CD4-positive, alpha-beta T cell treated with Interleukin-17A for 1 hour (primary cell): ENCODE data around the gene WDR64.
"Not testable (repeated sequence)": the region's sequence is repeated elsewhere in the genome, so short reads cannot be mapped to it uniquely, and the experiment has no call there.

ENCODE experiments used
- DNase-seq: peaks from one replicate; pipeline ENCODE4 v3.0.0-alpha.2; 2020

The WDR64 gene

DNA sequence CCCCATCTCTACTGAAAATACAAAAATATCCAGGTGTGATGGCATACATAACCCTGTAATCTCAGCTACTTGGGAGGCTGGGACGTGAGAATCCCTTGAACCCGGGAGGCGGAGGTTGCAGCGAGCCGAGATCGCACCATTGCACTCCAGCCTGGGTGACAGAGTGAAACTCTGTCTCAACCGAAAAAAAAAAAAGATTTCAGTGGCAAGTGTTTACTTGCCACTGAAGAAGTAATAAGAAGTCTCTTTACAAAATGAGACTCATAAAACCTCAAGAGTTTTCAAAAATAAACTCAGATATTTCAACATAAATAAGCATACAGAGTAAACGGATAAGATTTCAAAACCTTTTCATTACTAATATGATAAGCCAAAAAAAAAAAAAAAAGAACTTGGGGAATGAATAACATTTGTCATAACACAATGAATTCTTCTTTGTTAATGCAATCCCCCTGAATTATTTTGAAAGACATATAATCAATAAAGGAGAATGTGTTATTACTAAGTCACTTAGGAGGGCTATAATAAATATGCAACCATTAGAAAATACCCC is 161.8 kb downstream of the WDR64 start:
- no peak for DNase-seq

DNA sequence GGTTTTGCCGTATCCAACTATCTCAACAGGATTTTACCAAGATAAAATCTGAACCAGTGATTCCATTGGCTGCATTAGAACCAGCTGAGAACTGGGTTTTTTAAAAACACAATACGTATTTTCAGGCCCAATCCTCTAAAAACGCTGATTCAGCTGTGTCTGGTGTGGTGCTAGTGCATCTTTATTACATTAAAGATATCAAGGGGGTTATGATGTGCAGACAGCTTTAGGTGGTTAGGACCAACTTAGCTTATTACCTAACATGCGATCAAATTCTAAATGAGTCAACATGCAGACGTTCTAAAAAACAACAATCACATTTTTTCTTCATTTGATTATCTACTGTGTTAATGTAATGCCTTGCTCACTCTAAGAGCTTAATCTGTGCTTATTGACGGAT is 163.9 kb downstream of the WDR64 start:
- DNase-seq = no peak

DNA sequence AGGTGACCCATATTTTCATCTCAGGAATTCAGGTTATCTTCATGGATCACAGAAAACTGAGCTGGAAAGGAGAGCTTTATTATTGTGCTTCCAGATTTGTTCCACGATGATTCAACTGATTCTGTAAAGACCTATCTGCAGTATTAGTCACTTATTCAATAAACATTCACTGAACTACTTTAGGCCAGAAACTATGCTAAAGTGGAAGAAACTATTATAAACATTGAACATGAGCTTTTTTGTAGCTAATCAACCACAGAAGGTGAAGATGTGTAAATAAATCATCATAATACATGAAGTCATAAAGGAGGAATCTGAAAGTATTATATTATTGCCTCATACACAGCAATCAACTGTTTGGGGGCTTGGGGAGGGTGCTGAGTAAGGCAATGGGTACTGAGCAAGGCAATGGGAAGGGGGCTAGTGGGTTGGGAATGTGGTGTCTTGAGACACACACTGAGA is 165.3 kb downstream of the WDR64 start:
- DNase-seq = no peak

DNA sequence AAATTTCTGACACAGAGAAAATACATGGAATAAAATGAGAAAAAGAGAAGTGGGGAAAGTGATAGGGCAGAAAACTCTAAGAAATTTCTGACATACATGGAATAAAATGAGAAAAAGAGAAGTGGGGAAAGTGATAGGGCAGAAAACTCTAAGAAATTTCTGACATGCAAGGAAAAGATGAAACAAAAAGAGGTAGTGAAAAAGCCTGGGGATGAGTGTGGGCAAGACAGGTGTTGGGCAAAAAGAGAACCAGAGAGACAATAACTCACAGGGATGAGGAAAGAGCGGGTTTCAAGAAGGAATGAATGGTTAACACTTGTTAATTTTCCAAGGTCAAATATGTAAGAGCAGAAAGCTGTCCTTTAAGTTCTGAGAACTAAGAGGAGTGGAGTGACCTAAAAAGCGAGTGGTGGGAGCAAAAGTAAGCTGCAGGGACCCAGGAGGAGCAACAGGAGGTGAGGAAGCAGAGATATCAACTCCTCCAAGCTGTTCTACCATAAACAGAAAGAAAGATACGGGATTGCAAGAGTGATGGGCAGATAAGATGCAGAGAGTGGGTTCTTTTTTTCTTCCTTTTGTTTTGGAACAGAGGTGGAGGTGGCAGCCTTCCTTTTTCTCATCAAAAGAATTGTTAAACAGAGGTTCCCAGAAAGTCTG is 166.0 kb downstream of the WDR64 start:
- no peak for DNase-seq

DNA sequence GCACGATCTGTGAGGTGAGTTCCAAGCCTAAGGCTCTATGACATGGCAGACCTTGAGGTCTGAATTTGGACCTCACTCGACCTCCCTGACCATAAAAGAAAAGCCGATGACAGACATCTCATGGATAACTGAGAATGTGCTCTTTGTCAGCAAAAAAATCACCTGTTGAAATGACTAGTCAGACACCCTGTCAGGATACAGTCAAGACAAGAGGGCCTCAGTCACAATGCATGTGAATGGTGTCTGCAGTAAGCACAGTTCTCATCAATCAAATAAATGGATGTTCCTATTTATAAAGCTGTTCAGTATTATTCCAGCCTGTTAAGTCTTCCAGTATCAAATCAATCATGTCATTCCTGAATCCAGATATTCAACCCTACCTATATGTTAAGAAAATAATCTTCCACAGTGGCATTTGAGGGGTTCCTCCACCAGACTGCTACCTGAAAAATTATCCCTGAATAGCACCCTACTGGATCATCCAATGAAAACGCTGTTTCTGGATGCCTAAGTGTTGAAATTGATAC is 167.3 kb downstream of the WDR64 start:
- no peak for DNase-seq

DNA sequence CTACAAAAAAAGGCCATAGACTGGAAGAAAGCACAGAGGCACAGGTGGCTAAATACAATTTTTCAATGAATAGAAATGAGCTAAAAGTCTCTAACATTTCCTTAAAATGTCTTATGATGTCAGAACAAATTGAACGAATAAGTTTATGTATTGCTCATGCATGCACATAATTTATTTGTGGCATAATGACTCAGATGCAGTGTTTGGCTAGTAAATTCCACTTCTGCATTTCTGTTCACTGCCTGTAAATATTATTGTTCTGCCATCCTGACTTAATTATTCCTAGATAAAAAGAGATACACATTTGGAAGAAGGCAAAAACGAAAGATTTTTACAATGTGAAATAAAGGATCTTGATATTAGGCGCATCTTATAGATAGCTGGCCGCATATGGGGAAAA is 169.3 kb downstream of the WDR64 start:
- no peak for DNase-seq

DNA sequence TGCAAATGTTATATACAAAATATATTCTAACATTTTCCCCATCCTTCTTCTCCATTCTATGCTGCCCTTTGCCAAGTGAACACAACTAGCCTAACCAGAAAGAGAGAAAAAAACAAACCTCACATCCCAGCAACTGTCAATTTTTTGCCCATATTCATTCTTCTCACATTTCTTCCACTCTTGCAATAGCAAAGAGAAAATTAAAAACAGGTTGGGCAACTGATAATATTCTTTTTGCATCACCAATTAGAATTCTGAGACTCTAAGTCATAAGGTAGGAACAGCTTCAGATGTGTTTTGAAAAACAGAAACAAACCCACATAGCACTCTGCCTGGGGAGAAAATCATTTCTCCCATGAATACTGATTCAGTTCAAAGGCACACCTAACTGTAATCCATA is 170.8 kb downstream of the WDR64 start:
- no peak for DNase-seq

DNA sequence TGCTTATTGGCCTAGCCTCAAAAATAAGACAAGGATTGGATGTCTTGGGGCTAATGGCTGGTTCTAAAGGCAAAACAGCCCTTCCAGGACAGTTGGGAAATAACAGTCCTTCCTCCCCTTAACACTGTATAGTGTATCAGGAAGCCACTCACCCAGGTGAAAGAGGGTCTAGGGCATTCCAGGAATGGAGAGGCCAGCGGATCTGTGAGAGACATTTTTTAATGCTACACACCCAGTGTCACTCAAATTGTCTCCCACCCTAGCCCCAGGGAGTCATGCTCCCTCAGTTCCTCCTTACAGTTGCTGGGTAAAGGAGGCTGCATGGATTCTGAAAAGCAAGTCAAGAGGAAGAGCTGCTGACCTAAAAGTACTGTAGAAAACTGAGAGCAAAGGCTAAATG is 171.8 kb downstream of the WDR64 start:
- no peak for DNase-seq

DNA sequence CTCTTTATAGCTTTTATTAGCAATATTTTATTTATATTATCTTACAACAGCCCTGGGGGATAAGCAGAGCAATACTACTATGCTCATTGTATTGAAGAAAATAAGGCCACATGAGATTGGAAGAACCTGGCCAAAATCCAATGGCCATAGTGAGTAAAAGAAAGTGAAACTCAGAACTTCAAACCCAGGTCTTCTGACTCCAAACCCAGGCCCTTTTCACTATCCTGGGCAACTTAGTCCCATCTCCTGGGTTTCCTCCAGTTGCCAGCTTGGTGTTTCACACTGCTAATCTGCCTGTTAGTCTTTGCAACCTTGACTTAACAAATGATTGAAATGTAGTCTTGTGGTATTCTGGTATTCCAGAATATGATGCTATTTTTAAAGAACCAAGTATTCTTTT is 173.5 kb downstream of the WDR64 start:
- no peak for DNase-seq

DNA sequence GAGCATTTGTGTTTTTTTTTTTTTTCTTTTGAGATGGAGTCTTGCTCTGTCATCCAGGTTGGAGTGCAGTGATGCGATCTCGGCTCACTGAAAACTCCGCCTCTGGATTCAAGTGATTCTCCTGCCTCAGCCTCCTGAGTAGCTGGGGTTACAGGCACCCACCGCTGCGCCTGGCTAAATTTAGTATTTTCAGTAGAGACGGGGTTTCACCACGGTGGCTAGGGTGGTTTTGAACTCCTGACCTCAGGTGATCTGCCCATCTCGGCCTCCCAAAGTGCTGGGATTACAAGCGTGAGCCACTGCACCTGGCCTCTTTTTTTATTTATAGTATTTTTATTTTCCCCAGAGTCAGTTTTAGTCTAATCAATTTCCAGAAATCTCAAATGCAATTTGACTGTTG is 174.5 kb downstream of the WDR64 start:
- not testable (repeated sequence) for DNase-seq

DNA sequence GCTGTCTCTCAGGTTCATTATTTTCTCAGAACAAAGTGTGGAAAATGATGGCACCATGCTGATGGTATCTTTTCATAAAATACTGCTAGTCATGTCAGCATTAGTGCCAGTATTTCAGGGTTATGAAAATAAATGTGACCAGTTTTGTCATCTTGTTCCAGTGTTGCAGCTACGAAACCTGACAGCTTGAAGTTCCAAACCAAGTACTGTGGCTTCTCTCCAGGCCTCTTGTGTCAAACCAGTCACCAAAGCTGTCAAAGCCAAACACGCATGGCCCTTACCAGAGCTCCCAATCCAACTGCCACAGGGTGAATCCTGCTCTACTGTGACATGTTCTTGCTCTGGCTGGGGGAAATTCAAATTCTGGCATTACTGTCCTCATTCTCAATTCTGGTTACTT is 175.2 kb downstream of the WDR64 start:
- DNase-seq = no peak

DNA sequence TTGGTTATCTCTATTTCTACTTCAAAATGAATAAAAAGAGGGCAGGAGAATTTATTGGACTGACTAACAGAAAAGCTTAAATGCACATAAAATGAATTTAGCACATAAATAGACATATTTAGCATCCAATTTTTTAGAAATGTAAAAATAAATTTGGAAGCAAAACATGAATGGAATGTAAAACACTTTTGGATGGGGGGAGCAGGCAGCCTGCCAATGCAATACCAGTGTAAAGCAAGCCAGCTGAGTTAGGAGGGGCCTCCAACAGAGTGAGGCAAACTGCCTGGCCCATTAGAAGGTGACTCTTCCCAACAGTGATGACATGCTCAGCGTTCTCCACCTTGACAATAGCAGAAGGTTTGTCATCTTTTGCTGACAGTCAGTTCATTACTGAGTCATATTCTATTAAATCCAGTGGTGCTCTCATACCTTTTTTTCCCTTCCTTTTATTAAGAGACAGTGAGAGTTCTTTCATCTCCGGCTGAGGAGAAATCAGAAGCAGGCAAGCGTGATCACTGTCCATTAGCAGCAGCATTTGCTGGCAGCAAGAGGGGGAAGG is 176.5 kb downstream of the WDR64 start:
- DNase-seq = no peak

DNA sequence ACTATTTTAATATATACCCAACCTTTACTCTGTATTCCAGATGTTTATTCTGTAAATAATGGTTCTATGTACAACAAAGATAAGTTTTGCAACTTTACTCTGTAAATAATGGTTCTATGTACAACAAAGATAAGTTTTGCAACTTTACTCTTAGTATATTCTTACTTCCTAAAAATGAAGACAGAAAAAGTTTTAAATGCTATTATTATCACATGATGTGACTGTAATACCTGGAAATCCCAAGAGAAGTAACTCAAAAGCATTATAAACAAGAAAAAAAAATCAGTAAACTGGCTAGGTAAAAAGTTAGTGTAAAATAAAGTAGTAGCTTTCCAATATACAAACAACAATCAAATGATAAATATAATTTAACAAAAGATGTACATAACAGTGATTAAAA is 177.4 kb downstream of the WDR64 start:
- DNase-seq = no peak

DNA sequence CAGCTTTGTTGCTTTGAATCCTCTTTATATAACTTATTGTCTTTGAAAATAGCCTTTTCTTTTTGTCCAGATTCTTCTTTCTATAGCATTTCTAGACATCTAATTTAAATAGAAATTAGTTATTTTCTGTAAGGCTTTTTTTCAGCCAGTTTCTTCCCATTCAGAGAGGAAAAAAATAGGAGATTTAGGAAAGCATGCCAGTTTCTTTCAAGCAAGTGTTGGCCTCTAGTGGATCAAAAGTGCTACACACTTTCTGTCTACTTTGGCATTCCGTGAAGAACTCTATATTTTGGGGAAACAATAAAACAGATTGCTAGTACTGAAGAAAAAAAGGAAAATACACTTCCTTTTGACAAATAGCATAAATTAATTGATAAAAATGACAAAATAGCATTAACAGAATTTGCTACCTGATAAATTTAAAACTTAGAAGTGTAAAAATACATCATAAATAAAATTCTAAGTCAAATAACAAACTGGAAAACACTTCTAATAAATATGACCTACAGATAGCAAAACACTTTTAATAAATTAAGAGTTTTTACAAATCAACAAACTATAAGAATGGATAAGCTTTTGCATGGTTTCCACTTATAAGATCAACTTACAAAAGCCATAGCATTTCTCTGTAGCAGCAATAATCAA is 182.8 kb downstream of the WDR64 start:
- DNase-seq = no peak

DNA sequence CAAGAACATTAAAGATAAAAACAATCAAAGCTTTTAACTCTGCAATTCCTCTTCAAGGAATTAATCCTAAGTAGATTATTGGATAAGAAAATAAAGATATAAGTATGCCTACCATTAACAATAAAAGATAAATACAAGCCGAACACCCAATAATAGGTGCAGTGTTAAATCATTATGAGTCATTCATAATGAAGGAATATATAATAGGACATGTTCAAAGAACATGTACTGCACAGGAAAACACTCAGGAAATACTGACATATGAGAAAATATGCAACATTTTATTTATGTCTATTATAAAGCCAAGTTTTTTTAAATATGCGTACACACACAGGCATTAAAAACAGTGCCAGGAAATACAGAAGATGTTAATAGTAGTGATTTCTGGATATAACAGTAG is 184.9 kb downstream of the WDR64 start:
- no peak for DNase-seq

DNA sequence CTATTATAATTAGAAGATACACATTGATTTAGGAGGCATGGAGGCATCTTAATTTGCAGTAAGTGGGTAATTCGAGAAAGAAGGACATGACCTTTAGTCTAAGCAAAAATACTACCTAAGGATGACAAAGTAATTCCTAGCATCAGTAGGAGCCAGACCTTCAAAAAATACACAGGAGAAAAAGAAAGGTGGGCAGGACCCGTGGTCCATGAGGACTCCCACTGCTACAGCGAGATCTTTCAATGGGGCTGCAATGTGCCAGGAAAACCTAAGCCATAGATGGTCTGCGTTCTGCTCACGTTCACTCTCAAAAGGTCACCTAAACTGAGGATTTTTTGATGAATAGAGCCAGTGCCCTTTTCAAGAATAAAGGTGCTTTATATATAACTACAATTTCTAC is 185.3 kb downstream of the WDR64 start:
- DNase-seq = no peak

DNA sequence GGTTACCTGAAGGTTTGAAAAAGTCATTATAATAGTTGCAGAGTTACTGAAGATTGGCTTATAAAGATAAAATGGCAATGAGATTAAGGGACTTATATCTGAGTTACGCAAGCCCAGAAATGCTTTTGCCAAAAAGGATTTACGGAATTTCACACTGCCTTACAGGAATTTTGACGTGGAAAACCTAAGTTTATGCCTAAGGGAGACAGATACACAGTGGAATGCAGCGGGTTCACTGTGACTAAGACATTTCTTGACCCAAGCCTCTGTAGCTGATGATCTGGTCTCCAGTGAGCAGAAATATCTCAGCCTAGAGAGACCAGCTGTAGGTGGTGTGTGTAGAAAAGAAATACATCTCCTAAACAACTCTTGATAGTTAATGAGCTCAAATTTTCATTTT is 185.8 kb downstream of the WDR64 start:
- DNase-seq = no peak

DNA sequence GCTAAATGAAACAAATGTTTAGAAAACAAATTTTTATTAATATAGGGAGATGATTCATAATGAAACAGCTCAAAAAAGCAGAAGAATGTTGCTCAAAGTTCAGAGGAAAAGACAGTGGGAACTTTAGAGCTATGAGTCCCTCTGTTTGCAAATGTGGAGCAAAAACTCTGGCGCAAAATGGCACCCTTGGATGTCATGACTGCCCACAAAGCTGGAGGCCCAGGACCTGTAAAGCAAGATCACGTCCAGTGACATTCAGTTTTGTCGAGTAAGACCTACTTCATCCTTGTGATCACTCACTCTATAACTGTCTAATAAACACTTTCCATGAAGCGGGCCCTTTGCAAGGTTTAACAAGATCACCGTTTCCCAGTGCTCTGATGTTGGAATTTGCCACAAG is 186.8 kb downstream of the WDR64 start:
- no peak for DNase-seq

DNA sequence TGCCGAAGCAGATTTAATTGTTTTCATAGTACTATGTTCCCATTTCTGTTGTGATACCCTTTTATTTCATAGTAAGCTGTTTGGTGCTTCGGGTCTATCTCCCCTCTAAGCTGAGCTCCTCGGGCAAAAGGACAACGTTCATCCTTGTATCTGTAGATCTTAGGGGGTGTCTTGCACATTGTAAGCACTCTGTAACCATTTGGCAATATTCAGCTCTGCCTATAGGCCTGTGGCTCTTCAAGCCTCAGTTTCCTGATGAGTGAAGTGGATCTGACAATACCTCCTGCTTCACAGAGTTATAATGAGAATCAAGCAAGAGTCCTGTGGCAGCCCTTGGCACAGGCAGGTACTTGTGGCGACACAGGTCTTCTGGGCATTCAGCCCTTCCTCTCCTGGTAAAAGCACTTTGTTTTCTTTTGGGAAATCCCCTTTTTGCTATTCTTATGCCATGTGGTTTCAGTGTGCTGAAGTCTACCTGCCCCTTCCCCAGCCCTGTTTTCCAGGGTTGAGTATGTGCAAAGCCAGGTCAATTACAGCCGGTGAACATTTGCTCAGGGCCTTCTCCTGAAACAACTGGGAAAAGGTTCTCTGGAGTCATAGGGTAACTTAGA is 187.4 kb downstream of the WDR64 start:
- no peak for DNase-seq

DNA sequence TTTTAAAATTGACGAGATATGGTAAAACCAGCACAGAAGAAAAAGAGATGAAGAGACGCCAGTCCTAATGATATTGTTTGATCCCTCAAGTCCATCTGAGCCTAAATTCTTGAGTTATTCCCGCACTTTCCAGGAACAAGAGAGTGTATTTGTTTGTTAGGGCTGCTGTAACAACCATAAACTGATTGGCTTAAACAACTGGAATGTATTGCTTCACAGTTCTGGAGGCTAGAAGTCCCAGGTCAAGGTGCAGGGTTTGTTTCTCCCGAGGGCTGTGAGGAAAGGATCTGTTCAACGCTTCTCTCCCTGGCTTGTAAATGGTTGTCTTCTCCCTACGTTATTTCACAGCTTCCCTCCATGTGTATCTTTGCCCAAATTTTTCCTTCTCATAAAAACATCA is 188.1 kb downstream of the WDR64 start:
- no peak for DNase-seq

DNA sequence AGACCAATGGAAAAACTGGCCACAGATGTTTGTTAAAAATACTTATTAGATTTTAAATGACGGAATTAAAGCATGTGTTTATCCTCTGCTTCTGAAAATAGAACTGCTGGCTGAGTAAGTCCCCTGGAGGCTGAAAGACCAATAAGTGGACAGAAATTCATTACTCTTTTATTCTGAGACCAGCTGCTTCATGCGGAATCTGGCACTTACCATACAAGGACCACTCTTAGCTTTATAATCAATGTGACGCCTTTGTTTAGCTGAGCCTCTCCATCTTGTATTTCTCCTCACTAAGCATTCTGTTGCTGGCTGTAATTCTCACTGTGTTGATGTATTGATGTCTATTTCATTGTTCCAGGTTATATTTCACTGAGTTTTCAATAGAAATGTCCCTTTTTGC is 189.6 kb downstream of the WDR64 start:
- no peak for DNase-seq

DNA sequence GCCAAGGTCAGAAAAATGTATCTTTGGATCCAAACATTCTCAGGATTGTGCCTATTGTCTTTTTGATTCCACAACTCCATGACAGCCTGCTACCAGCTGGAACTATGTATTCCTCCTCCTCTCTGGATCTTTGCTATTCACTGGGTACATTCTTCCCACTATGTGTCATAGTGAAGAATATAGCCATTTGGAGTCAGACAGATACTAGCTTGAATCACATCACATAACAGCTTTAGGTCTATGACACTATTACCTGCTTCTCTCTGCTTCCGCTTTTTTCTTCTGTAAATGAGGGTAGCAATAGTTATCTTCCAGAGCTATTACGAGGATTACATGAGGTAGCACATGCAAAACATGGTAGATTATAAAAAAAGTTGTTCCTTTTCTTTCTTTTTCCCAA is 190.5 kb downstream of the WDR64 start:
- no peak for DNase-seq

DNA sequence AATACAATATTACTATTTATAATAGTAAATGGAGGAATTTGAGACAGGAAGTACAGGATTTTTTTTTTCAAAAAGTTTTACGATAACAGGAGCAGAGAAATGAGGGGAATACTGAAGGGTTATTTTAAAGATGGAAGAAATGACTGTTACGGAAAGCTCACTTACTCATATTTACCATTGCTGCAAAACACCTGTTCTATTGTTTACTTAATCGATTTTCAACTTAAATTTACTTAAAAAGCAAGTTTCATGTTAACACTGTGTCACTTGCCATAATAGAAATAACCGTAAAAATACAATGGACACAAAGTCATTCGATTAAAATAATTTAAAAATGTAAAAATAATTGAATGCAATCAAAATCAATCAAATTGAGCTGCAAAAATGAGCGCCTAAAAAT is 192.5 kb downstream of the WDR64 start:
- no peak for DNase-seq

DNA sequence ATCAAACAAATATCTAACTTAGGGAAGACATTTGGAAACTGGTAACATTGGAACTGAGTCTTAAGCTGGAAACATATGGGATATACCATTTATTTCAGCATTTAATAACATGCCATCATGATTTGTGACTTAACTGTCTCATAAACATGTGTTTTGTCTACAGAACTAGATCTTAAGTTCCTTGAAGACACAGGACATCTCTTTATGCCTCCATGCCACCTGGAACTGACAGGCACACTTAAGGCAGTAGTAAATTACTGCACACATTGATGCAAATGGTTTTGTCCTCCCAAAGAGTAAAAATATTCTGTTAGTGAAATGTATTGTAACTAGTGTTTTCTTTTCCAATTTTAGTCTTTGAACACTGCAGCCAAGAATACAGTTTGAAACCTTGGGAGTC is 194.3 kb downstream of the WDR64 start:
- no peak for DNase-seq
